H1 (cell line): ENCODE data around the gene DIPK1B. TPM values are rescaled to one million over a fixed set of nuclear protein-coding genes. Genes with fewer than 3 reads are reported as not detected.

Source experiments
- CTCF ChIA-PET: fragments of 300-600 bp; sonication (Branson Sonifier 250); formaldehyde crosslinking; loops from one replicate; lab custom pipeline; 2021; ENCODE audit not compliant: partially characterized antibody; lab: Charles Lee
- POLR2A ChIA-PET: fragments of 300-600 bp; sonication (Branson Sonifier 250); formaldehyde crosslinking; loops from one replicate; lab custom pipeline; 2021; ENCODE audit warnings: inconsistent platforms; ENCODE audit not compliant: partially characterized antibody; lab: Charles Lee
- DNase-seq, 2 experiments: peaks; one replicate each; pipeline versions ENCODE4 v3.0.0 to v3.0.0-alpha.2; 2010 to 2022; ENCODE audit warnings: low spot score in 2 of 2, low read depth in 1 of 2, mixed read lengths in 1 of 2
- FAIRE-seq: peaks from 2 replicates; lab custom pipeline; 2011; peaks lifted over from hg19 to GRCh38; lab: Jason Lieb, UNC
- H2AFZ ChIP-seq: 2 replicates; pipeline ENCODE4 v1.8.1; 2012; ENCODE audit warnings: low read length, inconsistent platforms
- H2AK5ac ChIP-seq: 2 replicates; pipeline ENCODE4 v1.6.1; 2013; ENCODE audit warnings: low read depth, low read length
- H2BK120ac ChIP-seq: replicated peaks from 2 replicates; pipeline ENCODE3; 2013; ENCODE audit warnings: low read depth, low read length, inconsistent platforms
- H2BK12ac ChIP-seq: 2 replicates; pipeline ENCODE4 v1.6.1; 2013; ENCODE audit warnings: low read depth, low read length
- H2BK15ac ChIP-seq: 2 replicates; pipeline ENCODE4 v1.6.1; 2013; ENCODE audit warnings: low read length
- H2BK20ac ChIP-seq: 2 replicates; pipeline ENCODE4 v1.6.1; 2013; ENCODE audit warnings: low read length
- H2BK5ac ChIP-seq: 2 replicates; pipeline ENCODE4 v1.6.1; 2013; ENCODE audit warnings: low read depth, low read length
- H3K14ac ChIP-seq: 2 replicates; pipeline ENCODE4 v1.6.1; 2013; ENCODE audit warnings: inconsistent platforms; ENCODE audit not compliant: insufficient read length
- H3K18ac ChIP-seq: 2 replicates; pipeline ENCODE4 v1.6.1; 2013; ENCODE audit warnings: low read length; ENCODE audit errors: extremely low read depth
- H3K23ac ChIP-seq: 2 replicates; pipeline ENCODE4 v1.6.1; 2013; ENCODE audit warnings: inconsistent platforms; ENCODE audit not compliant: insufficient read length
- H3K23me2 ChIP-seq: 2 replicates; pipeline ENCODE4 v1.6.1; 2013; ENCODE audit warnings: low read depth, low read length
- H3K27ac ChIP-seq: 2 replicates; pipeline ENCODE4 v1.6.1; 2011; ENCODE audit warnings: low read depth, low read length, inconsistent platforms
- H3K27me3 ChIP-seq, 4 experiments: replicated peaks in 1 of 4; 1 replicate in 1 of 4; 2 replicates in 3 of 4; pipeline versions ENCODE4 v1.6.1 to v1.8.1; 2011 to 2013; ENCODE audit warnings: low read length in 3 of 4, mild to moderate bottlenecking in 3 of 4, inconsistent platforms in 2 of 4, mixed read lengths in 2 of 4, moderate library complexity in 1 of 4; ENCODE audit not compliant: control insufficient read depth in 3 of 4, insufficient read depth in 3 of 4; ENCODE audit errors: extremely low read depth in 1 of 4
- H3K36me3 ChIP-seq, 4 experiments: 2 replicates each; pipeline versions ENCODE4 v1.6.1 to v1.8.1; 2011 to 2013; ENCODE audit warnings: mild to moderate bottlenecking in 4 of 4, low read length in 3 of 4, moderate library complexity in 2 of 4, control low read depth in 1 of 4, inconsistent platforms in 1 of 4; ENCODE audit not compliant: insufficient read depth in 4 of 4, control insufficient read depth in 2 of 4
- H3K4ac ChIP-seq: replicated peaks from 2 replicates; pipeline ENCODE3; 2013; ENCODE audit warnings: low read length, low read depth, mixed read lengths, inconsistent platforms; ENCODE audit not compliant: insufficient read length
- H3K4me1 ChIP-seq, 4 experiments: replicated peaks in 1 of 4; 1 replicate in 1 of 4; 2 replicates in 3 of 4; pipeline versions ENCODE4 v1.6.1 to v1.8.1; 2011 to 2013; ENCODE audit warnings: low read length in 3 of 4, inconsistent platforms in 2 of 4, mixed read lengths in 1 of 4; ENCODE audit not compliant: insufficient read depth in 4 of 4, control insufficient read depth in 3 of 4
- H3K4me2 ChIP-seq, 2 experiments: 2 replicates each; pipeline versions ENCODE4 v1.6.1 to v1.8.1; 2011 to 2013; ENCODE audit warnings: low read depth in 2 of 2, low read length in 2 of 2, control low read depth in 1 of 2, inconsistent platforms in 1 of 2, mild to moderate bottlenecking in 1 of 2; ENCODE audit not compliant: insufficient read depth in 1 of 2
- H3K4me3 ChIP-seq, 4 experiments: fragments of 200-600, 300-600 bp in 1 of 4; sonication (generic), shearing (Covaris generic), sonication (Bioruptor Twin) in 1 of 4; 2 replicates each; pipeline versions ENCODE4 v1.5.1 to v1.8.1; 2011 to 2016; ENCODE audit warnings: low read length in 4 of 4, low read depth in 3 of 4, control low read depth in 2 of 4, inconsistent platforms in 2 of 4, mild to moderate bottlenecking in 2 of 4, mixed read lengths in 1 of 4, moderate library complexity in 1 of 4; ENCODE audit not compliant: insufficient read depth in 2 of 4; ENCODE audit errors: extremely low read depth in 1 of 4
- H3K56ac ChIP-seq: replicated peaks from 2 replicates; pipeline ENCODE3; 2013; ENCODE audit warnings: low read depth, mild to moderate bottlenecking, mixed read lengths, low read length, inconsistent platforms; ENCODE audit not compliant: insufficient read length
- H3K79me1 ChIP-seq: 2 replicates; pipeline ENCODE4 v1.6.1; 2013; ENCODE audit warnings: low read depth, low read length, control low read depth
- H3K79me2 ChIP-seq, 2 experiments: 2 replicates each; pipeline versions ENCODE4 v1.6.1 to v1.8.1; 2012 to 2013; ENCODE audit warnings: low read length in 2 of 2, mild to moderate bottlenecking in 2 of 2, inconsistent platforms in 1 of 2; ENCODE audit not compliant: insufficient read depth in 2 of 2, control insufficient read depth in 1 of 2
- H3K9ac ChIP-seq, 4 experiments: replicated peaks in 1 of 4; 1 replicate in 1 of 4; 2 replicates in 3 of 4; pipeline versions ENCODE4 v1.6.1 to v1.8.1; 2011 to 2013; ENCODE audit warnings: low read depth in 3 of 4, low read length in 3 of 4, control low read depth in 2 of 4, mild to moderate bottlenecking in 2 of 4, moderate library complexity in 2 of 4, inconsistent platforms in 1 of 4; ENCODE audit errors: extremely low read depth in 1 of 4
- H3K9me3 ChIP-seq, 2 experiments: 2 replicates each; pipeline versions ENCODE4 v1.6.1 to v1.8.1; 2012 to 2013; ENCODE audit warnings: mild to moderate bottlenecking in 2 of 2, moderate library complexity in 2 of 2, control low read depth in 1 of 2, inconsistent platforms in 1 of 2, low read depth in 1 of 2, low read length in 1 of 2, mixed read lengths in 1 of 2; ENCODE audit not compliant: insufficient read depth in 2 of 2
- H4K20me1 ChIP-seq, 2 experiments: replicated peaks in 1 of 2; 2 replicates each; pipeline versions ENCODE3 to v1.8.1; 2011 to 2013; ENCODE audit warnings: inconsistent platforms in 2 of 2, low read length in 2 of 2, mild to moderate bottlenecking in 1 of 2; ENCODE audit not compliant: insufficient read depth in 2 of 2, control insufficient read depth in 1 of 2
- H4K5ac ChIP-seq: 2 replicates; pipeline ENCODE4 v1.6.1; 2013; ENCODE audit warnings: low read length, low read depth, mixed read lengths, inconsistent platforms; ENCODE audit not compliant: insufficient read length
- H4K8ac ChIP-seq: 2 replicates; pipeline ENCODE4 v1.8.0; 2013; ENCODE audit warnings: mild to moderate bottlenecking, moderate library complexity, low read length, inconsistent platforms; ENCODE audit not compliant: insufficient read depth; ENCODE audit errors: extremely low read depth
- H4K91ac ChIP-seq: replicated peaks from 2 replicates; pipeline ENCODE3; 2013; ENCODE audit warnings: low read length, mixed read lengths, inconsistent platforms; ENCODE audit not compliant: insufficient read length
- CBX8 ChIP-seq: fragments of 300-800, 300-1000 bp; sonication (generic); IDR thresholded peaks from 2 replicates; pipeline ENCODE4 v1.7.1; 2016; ENCODE audit warnings: low read depth, low read length, borderline replicate concordance
- CTCF ChIP-seq, 3 experiments: IDR thresholded peaks; 1 replicate in 2 of 3; 2 replicates in 1 of 3; pipeline versions ENCODE4 v1.5.1 to v1.6.1; 2011; ENCODE audit warnings: low read length in 3 of 3, mild to moderate bottlenecking in 3 of 3, inconsistent platforms in 2 of 3, low read depth in 1 of 3, moderate library complexity in 1 of 3; ENCODE audit not compliant: insufficient read depth in 1 of 3; ENCODE audit errors: control extremely low read depth in 1 of 3
- GABPA ChIP-seq: IDR thresholded peaks from 2 replicates; pipeline ENCODE4 v1.6.1; 2011; ENCODE audit warnings: mild to moderate bottlenecking, low read length, moderate library complexity, borderline replicate concordance; ENCODE audit not compliant: insufficient read depth
- RAD21 ChIP-seq, 2 experiments: IDR thresholded peaks in 1 of 2; conservative IDR thresholded peaks in 1 of 2; 2 replicates each; pipeline ENCODE4 v1.6.1; 2011; ENCODE audit warnings: low read depth in 2 of 2, low read length in 2 of 2, improper control_type of control experiment in 1 of 2, inconsistent platforms in 1 of 2, mild to moderate bottlenecking in 1 of 2, moderate library complexity in 1 of 2
- RXRA ChIP-seq: IDR thresholded peaks from 2 replicates; pipeline ENCODE4 v1.6.1; 2011; ENCODE audit warnings: low read depth, mild to moderate bottlenecking, low read length, moderate library complexity; ENCODE audit not compliant: insufficient read depth
- TAF7 ChIP-seq: optimal IDR thresholded peaks from 2 replicates; pipeline ENCODE3; 2011; ENCODE audit warnings: low read depth, mild to moderate bottlenecking, inconsistent platforms, low read length, moderate library complexity, borderline replicate concordance
- YY1 ChIP-seq: IDR thresholded peaks from 2 replicates; pipeline ENCODE4 v1.6.1; 2011; ENCODE audit warnings: low read depth, mild to moderate bottlenecking, low read length
- ZNF274 ChIP-seq: IDR thresholded peaks from 2 replicates; pipeline ENCODE4 v1.7.0; 2012; ENCODE audit warnings: low read length, borderline replicate concordance; ENCODE audit errors: extremely low read depth
- WGBS, 2 experiments: shearing (Covaris generic) in 1 of 2; methylation state at CpG; one replicate each; pipeline versions ENCODE4 v1.1.6 to v1.1.7; 2013 to 2015; ENCODE audit warnings: low lambda C conversion rate in 2 of 2, mixed read lengths in 2 of 2, inconsistent platforms in 1 of 2, low coverage in 1 of 2, missing lambda C conversion rate in 1 of 2; ENCODE audit not compliant: insufficient replicate concordance in 2 of 2, insufficient coverage in 1 of 2, insufficient read length in 1 of 2; ENCODE audit errors: extremely low coverage in 1 of 2, missing lambda C conversion rate in 1 of 2; 5-methylcytosine and 5-hydroxymethylcytosine counted together
- polyA plus RNA-seq, 7 experiments: library from polyadenylated mRNA; depleted of rRNA in 3 of 7; stranded (reverse) in 5 of 7; unstranded in 2 of 7; fragments of >200 nt in 5 of 7; fragments of 200-250 nt in 2 of 7; gene quantifications; 1 replicate in 5 of 7; 2 replicates in 1 of 7; 4 replicates in 1 of 7; pipeline versions ENCODE4 v1.2.1 to v1.2.3, GENCODE V29; 2011 to 2013; ENCODE audit warnings: missing spikeins in 2 of 7, mixed read lengths in 2 of 7
- total RNA-seq: library from RNA; stranded (reverse); fragmentation: NEBNext Ultra II Directional; extraction: Animal tissue kit (Norgen Biotek cat#: 25700); gene quantifications from 2 replicates; pipeline ENCODE4 v1.2.1, GENCODE V29; 2021

Gene DIPK1B
- total and polyA plus RNA-seq, 2 of the 8 experiments (the other 6 are each of a cell fraction or from before 2014, with no cell fraction given), result 32.3 to 64.8 TPM

- H3K4me3 ChIP-seq, result 0 out of 8 replicates have a peak overlapping the region, but pooled peaks of 1 of the 4 experiments have one; percentile 43
- no peak overlapping the region for H2BK20ac ChIP-seq
- peak overlapping the region; percentile 68; the same call in 1 of the 2 replicates for H4K8ac ChIP-seq
- ChIA-PET CTCF (interaction anchor here (0.5 to 3.6 kb wide), 25 partner anchors 8 to 332 kb away, joined by 3 to 21 read pairs (median 4); partner anchors contain the start of gene DIPK1B), POLR2A (interaction anchor here (0.7 to 0.8 kb wide), 2 partner anchors 21 to 23 kb away, joined by 3 read pairs; no protein-coding TSS in a partner anchor)
- H3K23me2 ChIP-seq, result no peaks in the 10 kb centered on the region
- H3K79me2 ChIP-seq, result no peaks in the 10 kb centered on the region
- no peak overlapping the region for H3K27ac ChIP-seq
- H2AFZ ChIP-seq, result no peak overlapping the region
- no peaks in the 10 kb centered on the region for H3K36me3 ChIP-seq
- no peak overlapping the region for H3K9ac ChIP-seq
- no peak overlapping the region for H4K91ac ChIP-seq
- H2BK15ac ChIP-seq, result no peak overlapping the region
- no peak overlapping the region for H2BK5ac ChIP-seq
- no peaks in the 10 kb centered on the region for H3K79me1 ChIP-seq
- H4K5ac ChIP-seq, result no peak overlapping the region
- peaks cover 0 to 16% (median 12%) of the 10 kb centered on the region in 4 experiments; a peak in 4 of 7 replicates for H3K4me1 ChIP-seq
- H2AK5ac ChIP-seq, result no peak overlapping the region
- H3K9me3 ChIP-seq, result no peaks in the 10 kb centered on the region
- 47% methylated on average over 29 of the region's 32 CpGs; no CpG with 5 or more reads in 1 of the 2 experiments for WGBS, 2 experiments
- no peak overlapping the region for H3K18ac ChIP-seq
- H3K27me3 ChIP-seq, result no peaks in the 10 kb centered on the region
- H2BK120ac ChIP-seq, result no peak overlapping the region
- no peaks in the 10 kb centered on the region for H4K20me1 ChIP-seq
- DNase-seq, result peak in 1 of 2 experiments; percentile 90
- no peak overlapping the region for H2BK12ac ChIP-seq
- H3K4ac ChIP-seq, result peak overlapping the region; percentile 38
- peak overlapping the region in 1 of 2 experiments; percentile 45; a peak in 3 of 4 replicates for H3K4me2 ChIP-seq
- H3K14ac ChIP-seq, result no peak overlapping the region
- no peak for FAIRE-seq
- no peak overlapping the region for H3K23ac ChIP-seq
- no peak overlapping the region for H3K56ac ChIP-seq
- peak; percentile 71 for TF ChIP-seq GABPA
- no peak for TF ChIP-seq TAF7
- no peak for TF ChIP-seq CBX8
- TF ChIP-seq RAD21 (IDR thresholded peaks at IDR 0.05 in 1 of 2, conservative IDR thresholded peaks at IDR 0.05 in 1 of 2; ENCODE audit: low read depth in 2 of 2, low read length in 2 of 2), result peak; percentile 81 to 89
- TF ChIP-seq CTCF (IDR thresholded peaks at IDR 0.05; ENCODE audit: control extremely low read depth in 1 of 3, insufficient read depth in 1 of 3, low read depth in 1 of 3, low read length in 3 of 3), result peak in 2 of 3 experiments; percentile 79 to 89; a peak in 3 of 4 replicates
- TF ChIP-seq RXRA, result no peak
- no peak for TF ChIP-seq ZNF274
- 0 out of 2 replicates have a peak, but pooled peaks have one; percentile 19 for TF ChIP-seq YY1
Observed at GRCh38 chr9:136694163-136694871, 18.1 kb upstream of the DIPK1B start.
